GM23248 (cell line): ENCODE measurements around the gene DLGAP3. TPM values are rescaled to one million over a fixed set of nuclear protein-coding genes. Genes with fewer than 3 reads are reported as not detected.

Experiments used
- DNase-seq: peaks from one replicate; pipeline ENCODE4 v3.0.0-alpha.2; 2015
- H2AFZ ChIP-seq: fragments of 200-600 bp; sonication (generic); 2 replicates; pipeline ENCODE4 v1.6.1; 2016; ENCODE audit warnings: antibody characterized with exemption
- H3F3A ChIP-seq: fragments of 200-600 bp; sonication (generic); 2 replicates; pipeline ENCODE4 v1.6.1; 2016; ENCODE audit warnings: mild to moderate bottlenecking, antibody characterized with exemption, mixed run types; ENCODE audit not compliant: insufficient read depth
- H3K27ac ChIP-seq: fragments of 200-600 bp; sonication (generic); 2 replicates; pipeline ENCODE4 v1.5.1; 2016; ENCODE audit warnings: mild to moderate bottlenecking
- H3K27me3 ChIP-seq: fragments of 200-600 bp; sonication (generic); replicated peaks from 2 replicates; pipeline ENCODE4 v1.6.1; 2016; ENCODE audit warnings: mild to moderate bottlenecking; ENCODE audit not compliant: insufficient read depth
- H3K36me3 ChIP-seq: fragments of 200-600 bp; sonication (generic); 2 replicates; pipeline ENCODE4 v1.6.1; 2016; ENCODE audit warnings: low read depth, mild to moderate bottlenecking
- H3K4me1 ChIP-seq: fragments of 200-600 bp; sonication (generic); 2 replicates; pipeline ENCODE4 v1.6.1; 2016; ENCODE audit warnings: mild to moderate bottlenecking; ENCODE audit not compliant: insufficient read depth
- H3K4me2 ChIP-seq: fragments of 200-600 bp; sonication (generic); one replicate; pipeline ENCODE4 v1.6.1; 2016; ENCODE audit warnings: mild to moderate bottlenecking; ENCODE audit not compliant: unreplicated experiment
- H3K4me3 ChIP-seq: fragments of 200-600 bp; sonication (generic); 2 replicates; pipeline ENCODE4 v1.5.1; 2016; ENCODE audit warnings: mild to moderate bottlenecking
- H3K79me2 ChIP-seq: fragments of 200-600 bp; sonication (generic); 2 replicates; pipeline ENCODE4 v1.6.1; 2016; ENCODE audit warnings: mild to moderate bottlenecking; ENCODE audit not compliant: insufficient read depth
- H3K9ac ChIP-seq: fragments of 200-600 bp; sonication (generic); 2 replicates; pipeline ENCODE4 v1.6.1; 2016; ENCODE audit warnings: mild to moderate bottlenecking
- H3K9me2 ChIP-seq: fragments of 200-600 bp; sonication (generic); 2 replicates; pipeline ENCODE4 v1.6.1; 2016; ENCODE audit warnings: mixed run types, mild to moderate bottlenecking, moderate library complexity; ENCODE audit not compliant: insufficient read depth
- H3K9me3 ChIP-seq: fragments of 200-600 bp; sonication (generic); one replicate; pipeline ENCODE4 v1.6.1; 2017; ENCODE audit warnings: low read depth
- H4K20me1 ChIP-seq: fragments of 200-600 bp; sonication (generic); 2 replicates; pipeline ENCODE4 v1.6.0; 2016; ENCODE audit not compliant: insufficient read depth
- EZH2 ChIP-seq: fragments of 200-600 bp; sonication (generic); IDR thresholded peaks from 2 replicates; pipeline ENCODE4 v1.6.1; 2018; ENCODE audit warnings: antibody characterized with exemption, mild to moderate bottlenecking; ENCODE audit not compliant: insufficient read depth, poor library complexity, severe bottlenecking
- EZH2phosphoT487 ChIP-seq: fragments of 200-600 bp; sonication (generic); IDR thresholded peaks from 2 replicates; pipeline ENCODE4 v1.6.1; 2018; ENCODE audit warnings: antibody characterized with exemption, moderate library complexity, mild to moderate bottlenecking, low read depth; ENCODE audit not compliant: insufficient read depth
- WGBS, 2 experiments: methylation state at CpG; one replicate each; pipeline ENCODE4 v1.1.6; 2015 to 2017; ENCODE audit warnings: low lambda C conversion rate in 2 of 2, low coverage in 1 of 2; ENCODE audit errors: missing lambda C conversion rate in 2 of 2; 5-methylcytosine and 5-hydroxymethylcytosine counted together
- in situ Hi-C: fragments of 300-500 bp; cut with MboI; formaldehyde crosslinking; loops from 2 replicates; pipeline ENCODE4 v1.15.0; 2020
- polyA plus RNA-seq: library from polyadenylated mRNA; unstranded; fragments of >200 nt; fragmentation: Nextera tagmentation; extraction: Ambion mirVana; gene quantifications from 2 replicates; pipeline ENCODE4 v1.2.1, GENCODE V29; 2016
- total RNA-seq: library from RNA; depleted of rRNA; stranded (reverse); fragments of >200 nt; shearing (Covaris generic); gene quantifications from 2 replicates; pipeline ENCODE4 v1.2.3, GENCODE V29; 2014

Gene DLGAP3
- total and polyA plus RNA-seq, 2 experiments from 2014 or later: 0.11 TPM; not detected in 1

GRCh38 chr1:34906222-34906621 lies 23.2 kb downstream of the DLGAP3 start:
- 33 to 38% methylated on average over 1 of the region's 1 CpG for WGBS, 2 experiments
- no peaks in the 10 kb centered on the region for H3K9me2 ChIP-seq
- no peak for DNase-seq
- no peaks in the 10 kb centered on the region for H3K4me1 ChIP-seq
- no peaks in the 10 kb centered on the region for H3K79me2 ChIP-seq
- H3K36me3 ChIP-seq: no peaks in the 10 kb centered on the region
- no peak overlapping the region for H3K4me2 ChIP-seq
- H3K9me3 ChIP-seq: no peaks in the 10 kb centered on the region
- TF ChIP-seq EZH2 (no peak), EZH2phosphoT487 (no peak)
- H3K4me3 ChIP-seq: no peak overlapping the region
- H3F3A ChIP-seq: no peaks in the 10 kb centered on the region
- no peak overlapping the region for H3K9ac ChIP-seq
- in situ Hi-C loops: no loop called here
- H3K27me3 ChIP-seq: peaks cover 7% of the 10 kb centered on the region
- no peak overlapping the region for H2AFZ ChIP-seq
- H4K20me1 ChIP-seq: no peaks in the 10 kb centered on the region
- no peak overlapping the region for H3K27ac ChIP-seq

GRCh38 chr1:34905098-34905459 lies 24.4 kb downstream of the DLGAP3 start:
- no peak for DNase-seq
- Histone ChIP-seq H3K9me2 (no peaks in the 10 kb centered on the region), H2AFZ (no peak overlapping the region), H3K4me2 (no peak overlapping the region), H3K27me3 (peaks cover 12% of the 10 kb centered on the region), H3K27ac (no peak overlapping the region), H3K36me3 (no peaks in the 10 kb centered on the region), H3F3A (no peaks in the 10 kb centered on the region), H3K79me2 (no peaks in the 10 kb centered on the region), H4K20me1 (no peaks in the 10 kb centered on the region), H3K9me3 (no peaks in the 10 kb centered on the region), H3K4me1 (no peaks in the 10 kb centered on the region), H3K9ac (no peak overlapping the region), H3K4me3 (no peak overlapping the region)
- in situ Hi-C loops: no loop called here
- TF ChIP-seq EZH2phosphoT487 (no peak), EZH2 (no peak)
- WGBS, 2 experiments: 48 to 60% methylated on average over 8 to 12 of the region's 12 CpGs

- Histone ChIP-seq H3K9me3 (no peaks in the 10 kb centered on the region), H3K4me2 (no peak overlapping the region), H4K20me1 (no peaks in the 10 kb centered on the region), H3F3A (no peaks in the 10 kb centered on the region), H3K36me3 (no peaks in the 10 kb centered on the region), H3K9me2 (no peaks in the 10 kb centered on the region), H3K4me3 (no peak overlapping the region), H3K79me2 (no peaks in the 10 kb centered on the region), H3K27me3 (peaks cover 12% of the 10 kb centered on the region), H3K9ac (no peak overlapping the region), H2AFZ (no peak overlapping the region), H3K4me1 (no peaks in the 10 kb centered on the region), H3K27ac (no peak overlapping the region)
- DNase-seq: no peak
- TF ChIP-seq EZH2 (no peak), EZH2phosphoT487 (no peak)
- in situ Hi-C loops: no loop called here
- 64 to 66% methylated on average over 32 to 33 of the region's 33 CpGs for WGBS, 2 experiments
These were observed 25.0 kb downstream of the DLGAP3 start for GRCh38 chr1:34904236-34905097.

GRCh38 chr1:34901919-34902318 lies 27.5 kb downstream of the DLGAP3 start:
- H3K9ac ChIP-seq: no peak overlapping the region
- no peaks in the 10 kb centered on the region for H3K4me1 ChIP-seq
- H4K20me1 ChIP-seq: no peaks in the 10 kb centered on the region
- H2AFZ ChIP-seq: no peak overlapping the region
- H3K9me3 ChIP-seq: no peaks in the 10 kb centered on the region
- H3K36me3 ChIP-seq: no peaks in the 10 kb centered on the region
- no peak for DNase-seq
- H3K4me2 ChIP-seq: no peak overlapping the region
- H3K27ac ChIP-seq: no peak overlapping the region
- H3K27me3 ChIP-seq: peaks cover 12% of the 10 kb centered on the region
- no peak overlapping the region for H3K4me3 ChIP-seq
- H3K9me2 ChIP-seq: no peaks in the 10 kb centered on the region
- no peak for TF ChIP-seq EZH2phosphoT487
- TF ChIP-seq EZH2: no peak
- in situ Hi-C loops: no loop called here
- WGBS, 2 experiments: 29 to 33% methylated on average over 7 of the region's 7 CpGs
- H3F3A ChIP-seq: no peaks in the 10 kb centered on the region
- H3K79me2 ChIP-seq: no peaks in the 10 kb centered on the region
